HepG2 (cell line): ENCODE results near the gene LDLRAD4. TPM values are rescaled to one million over a fixed set of nuclear protein-coding genes. Genes with fewer than 3 reads are reported as not detected.
A peak's percentile ranks its signal among the peaks of the same experiment; 100 is the strongest.

Experiments
- ATAC-seq: fragments of 200-7000 bp; cut with Tn5 transposase; 3 replicates; pipeline ENCODE4 v1.9.1; 2020; ENCODE audit warnings: mild to moderate bottlenecking, moderate library complexity
- BruUV-seq: library from RNA; stranded (reverse); fragments of 400-500 nt; replicated peaks from 2 replicates; lab custom pipeline; 2021; lab: Mats Ljungman, UMichigan
- CTCF ChIA-PET: fragments of 300-600 bp; formaldehyde crosslinking; extraction: SDS; loops from one replicate; lab custom pipeline; 2021; ENCODE audit warnings: low total read pairs, inconsistent platforms, low intra/inter-chr PET ratio; lab: Yijun Ruan, JAX
- POLR2A ChIA-PET: fragments of 350-600 bp; sonication (Branson Sonifier 250); formaldehyde crosslinking; loops from one replicate; lab custom pipeline; 2020; ENCODE audit warnings: antibody characterized with exemption, inconsistent platforms; lab: Yijun Ruan, JAX
- DNase-seq: peaks from one replicate; pipeline ENCODE4 v3.0.0-alpha.2; 2015; ENCODE audit warnings: low spot score
- FAIRE-seq: peaks from 3 replicates; lab custom pipeline; 2011; peaks lifted over from hg19 to GRCh38; lab: Jason Lieb, UNC
- H2AFZ ChIP-seq: one replicate; pipeline ENCODE4 v1.6.1; 2011; ENCODE audit warnings: low read length, inconsistent platforms
- H3K27ac ChIP-seq: fragments of 300-600 bp; 3 replicates; pipeline ENCODE4 v1.8.0; 2011; ENCODE audit warnings: mixed run types, mild to moderate bottlenecking, mixed read lengths, low read length, inconsistent platforms; ENCODE audit not compliant: insufficient read depth; ENCODE audit errors: extremely low read length
- H3K27me3 ChIP-seq, 2 experiments: fragments of 200-600 bp in 1 of 2; 2 replicates in 1 of 2; 3 replicates in 1 of 2; pipeline versions ENCODE4 v1.6.0 to v1.8.0; 2011; ENCODE audit warnings: low read length in 2 of 2, mild to moderate bottlenecking in 2 of 2, moderate library complexity in 2 of 2, inconsistent platforms in 1 of 2; ENCODE audit not compliant: insufficient read depth in 2 of 2, control insufficient read depth in 1 of 2
- H3K36me3 ChIP-seq, 2 experiments: fragments of 200-600 bp in 1 of 2; replicated peaks in 1 of 2; 2 replicates in 1 of 2; 3 replicates in 1 of 2; pipeline versions ENCODE4 v1.5.1 to v1.8.0; 2011; ENCODE audit warnings: low read length in 2 of 2, inconsistent platforms in 1 of 2; ENCODE audit not compliant: insufficient read depth in 2 of 2, control insufficient read depth in 1 of 2
- H3K4me1 ChIP-seq: 2 replicates; pipeline ENCODE4 v1.5.1; 2012; ENCODE audit warnings: low read length, inconsistent platforms; ENCODE audit not compliant: insufficient read depth
- H3K4me2 ChIP-seq: 2 replicates; pipeline ENCODE4 v1.6.0; 2011; ENCODE audit warnings: low read depth, low read length, inconsistent platforms
- H3K4me3 ChIP-seq, 3 experiments: fragments of 200-600 bp in 1 of 3; sonication (generic), shearing (Covaris generic) in 1 of 3; replicated peaks in 1 of 3; 2 replicates each; pipeline ENCODE4 v1.5.1; 2011 to 2016; ENCODE audit warnings: low read length in 3 of 3, inconsistent platforms in 2 of 3, low read depth in 2 of 3, mild to moderate bottlenecking in 2 of 3, control low read depth in 1 of 3, mixed read lengths in 1 of 3; ENCODE audit not compliant: insufficient read depth in 1 of 3
- H3K79me2 ChIP-seq: one replicate; pipeline ENCODE4 v1.6.1; 2011; ENCODE audit warnings: low read length, inconsistent platforms; ENCODE audit not compliant: insufficient read depth
- H3K9ac ChIP-seq: 2 replicates; pipeline ENCODE4 v1.6.0; 2011; ENCODE audit warnings: mild to moderate bottlenecking, low read depth, low read length, inconsistent platforms; ENCODE audit not compliant: insufficient read depth
- H3K9me3 ChIP-seq: 2 replicates; pipeline ENCODE4 v1.5.1; 2012; ENCODE audit warnings: mild to moderate bottlenecking, low read length
- H4K20me1 ChIP-seq: 2 replicates; pipeline ENCODE4 v1.6.0; 2011; ENCODE audit warnings: inconsistent platforms, mild to moderate bottlenecking, low read length, moderate library complexity; ENCODE audit not compliant: insufficient read depth
- FIP1L1 ChIP-seq: fragments of 200-400 bp; formaldehyde crosslinking; IDR thresholded peaks from 2 replicates; pipeline ENCODE4 v1.6.1; 2018; ENCODE audit warnings: low read depth, mild to moderate bottlenecking, low read length, moderate library complexity, borderline replicate concordance; ENCODE audit not compliant: insufficient read depth
- HNRNPLL ChIP-seq: fragments of 200-400 bp; formaldehyde crosslinking; IDR thresholded peaks from 2 replicates; pipeline ENCODE4 v1.6.1; 2017; ENCODE audit warnings: mild to moderate bottlenecking, low read depth, low read length; ENCODE audit not compliant: poor library complexity, severe bottlenecking
- NFE2L2 ChIP-seq: fragments of 150-350 bp; IDR thresholded peaks from 2 replicates; pipeline ENCODE4 v1.6.1; 2014; ENCODE audit warnings: low read length
- TCF12 ChIP-seq, 2 experiments: fragments of 450-650 bp in 1 of 2; sonication (generic) in 1 of 2; formaldehyde crosslinking in 1 of 2; IDR thresholded peaks; 2 replicates each; pipeline versions ENCODE4 v1.6.1 to v1.8.0; 2017 to 2022; ENCODE audit warnings: antibody characterized with exemption in 1 of 2, mild to moderate bottlenecking in 1 of 2, missing genetic modification reagents in 1 of 2, moderate library complexity in 1 of 2
- ZFP90 ChIP-seq: sonication (generic); formaldehyde crosslinking; IDR thresholded peaks from 2 replicates; pipeline ENCODE4 v1.8.0; 2022; ENCODE audit warnings: missing genetic modification reagents, mild to moderate bottlenecking, inconsistent platforms, borderline replicate concordance
- ZNF460 ChIP-seq: sonication (generic); formaldehyde crosslinking; IDR thresholded peaks from 2 replicates; pipeline ENCODE4 v1.5.1; 2020; ENCODE audit warnings: missing genetic modification reagents, mild to moderate bottlenecking, borderline replicate concordance
- WGBS: methylation state at CpG from one replicate; pipeline ENCODE4 v1.1.6; 2017; ENCODE audit warnings: low lambda C conversion rate; 5-methylcytosine and 5-hydroxymethylcytosine counted together
- in situ Hi-C: cut with HindIII; loops from 2 replicates; pipeline ENCODE4 v1.10.0; 2017; ENCODE audit warnings: low pct_unique_long_range_greater_than_20kb; ENCODE audit not compliant: extremely low pct_ligation_motif_present
- intact Hi-C: fragments of 100-400 bp; cut with micrococcal nuclease; formaldehyde crosslinking; loops from one replicate; pipeline ENCODE4 v1.10.0; 2022; ENCODE audit not compliant: unreplicated experiment
- polyA plus RNA-seq, 8 experiments: library from polyadenylated mRNA; depleted of rRNA in 3 of 8; stranded (reverse) in 7 of 8; unstranded in 1 of 8; fragments of >200 nt; fragmentation: Illumina TruSeq in 4 of 8; extraction: Trizol in 4 of 8; gene quantifications; 2 replicates each; pipeline versions ENCODE4 v1.2.1 to v1.2.3, GENCODE V29; 2011 to 2016; ENCODE audit warnings: low read depth in 4 of 8, missing spikeins in 1 of 8, mixed read lengths in 1 of 8; ENCODE audit not compliant: insufficient read depth in 1 of 8
- total RNA-seq, 5 experiments: library from RNA; depleted of rRNA; stranded (reverse); fragments of >200 nt; fragmentation: Illumina TruSeq; extraction: Trizol; gene quantifications; 2 replicates each; pipeline ENCODE4 v1.2.3, GENCODE V29; 2016; ENCODE audit warnings: low read depth in 1 of 5
- TF ChIP-seq, protein P1 (sequence below): sonication (generic); formaldehyde crosslinking; IDR thresholded peaks from 2 replicates; pipeline ENCODE4 v1.4.0; 2020; ENCODE audit warnings: missing genetic modification reagents

The LDLRAD4 gene
- total and polyA plus RNA-seq, 2 of the 13 experiments (the other 11 are each of a cell fraction or from before 2014, with no cell fraction given): 13.6 to 20.9 TPM

DNA sequence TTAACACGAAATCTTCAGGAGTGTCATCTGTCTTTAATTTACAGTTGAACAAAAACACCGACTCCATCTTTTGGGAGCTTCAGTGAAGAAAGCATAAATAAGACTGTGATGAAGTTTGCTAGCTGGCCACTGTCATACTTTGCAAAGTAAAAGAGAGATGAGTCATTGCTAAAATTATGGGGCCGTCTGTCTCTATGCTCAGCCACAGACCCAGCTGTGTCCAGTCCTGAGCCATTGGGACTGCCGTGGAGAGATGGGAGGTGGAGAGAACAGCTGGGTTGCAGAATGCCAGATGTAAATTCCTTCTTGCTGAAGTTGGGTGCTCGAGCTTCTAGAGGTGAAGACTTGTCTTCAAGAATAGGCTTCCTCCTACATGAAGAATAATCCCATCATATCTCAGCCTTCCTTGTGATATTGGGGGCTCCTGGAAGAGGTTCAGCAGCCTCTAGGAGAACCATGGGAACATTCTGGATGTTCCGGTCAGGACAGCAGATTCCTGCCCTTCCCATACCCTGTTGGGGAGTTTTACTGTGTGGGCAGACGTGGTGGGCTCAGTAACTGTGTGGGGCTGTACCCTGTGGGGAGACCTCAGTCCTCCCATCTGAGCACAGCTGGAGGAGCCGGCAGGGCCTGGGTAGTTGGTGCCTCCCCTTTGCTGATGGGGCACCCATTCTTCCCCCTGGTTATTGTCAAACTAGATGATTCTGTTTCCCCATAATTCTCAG, 71.1 kb downstream of the LDLRAD4 start:
- Histone ChIP-seq H3K4me2 (no peak overlapping the region), H2AFZ (no peak overlapping the region), H3K36me3 (no peaks in the 10 kb centered on the region), H3K9me3 (no peaks in the 10 kb centered on the region), H3K27ac (no peak overlapping the region), H4K20me1 (no peaks in the 10 kb centered on the region), H3K9ac (no peak overlapping the region), H3K27me3 (no peaks in the 10 kb centered on the region), H3K79me2 (no peaks in the 10 kb centered on the region), H3K4me3 (no peak overlapping the region), H3K4me1 (peaks cover 9% of the 10 kb centered on the region; the same call in 1 of the 2 replicates)
- FAIRE-seq: no peak
- in situ Hi-C loops: no loop called here
- TF ChIP-seq TCF12 (IDR thresholded peaks at IDR 0.05) (no peak), TCF12 (CRISPR knock-in tag; IDR thresholded peaks at IDR 0.05) (no peak), NFE2L2 (no peak), FIP1L1 (no peak), ZFP90 (CRISPR knock-in tag) (no peak), ZNF460 (CRISPR knock-in tag) (no peak)
- TF ChIP-seq, protein P1, sequence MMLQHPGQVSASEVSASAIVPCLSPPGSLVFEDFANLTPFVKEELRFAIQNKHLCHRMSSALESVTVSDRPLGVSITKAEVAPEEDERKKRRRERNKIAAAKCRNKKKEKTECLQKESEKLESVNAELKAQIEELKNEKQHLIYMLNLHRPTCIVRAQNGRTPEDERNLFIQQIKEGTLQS (CRISPR knock-in tag): no peak
- POLR2A ChIA-PET: no interaction called here
- intact Hi-C loops: no loop called here
- ATAC-seq: no peak
- CTCF ChIA-PET: no interaction called here
- 95% methylated on average over 6 of the region's 8 CpGs for WGBS
- DNase-seq: no peak
- no TSS peak for BruUV-seq

DNA sequence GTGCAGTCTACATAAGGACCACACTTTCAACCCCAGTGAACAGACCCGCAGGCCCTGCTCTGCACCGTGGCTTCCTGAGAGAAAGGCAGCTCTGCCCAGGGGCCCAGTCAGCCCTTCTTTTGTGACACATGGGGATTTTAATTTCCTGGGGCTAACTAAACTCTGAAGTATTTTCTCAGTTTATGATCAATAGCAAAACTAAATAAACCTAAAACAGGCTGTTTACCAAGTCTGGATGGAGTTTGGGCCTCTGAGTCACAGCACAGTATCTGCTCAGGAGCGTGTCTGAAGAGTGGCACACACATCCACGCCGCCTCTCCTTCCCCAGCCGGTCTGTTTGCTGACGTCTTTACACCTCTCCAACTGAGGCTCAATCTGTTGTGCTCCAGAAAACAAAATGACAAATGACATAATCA, 72.3 kb downstream of the LDLRAD4 start:
- CTCF ChIA-PET: no interaction called here
- WGBS: 90% methylated on average over 7 of the region's 7 CpGs
- intact Hi-C loops: no loop called here
- no peaks in the 10 kb centered on the region for H4K20me1 ChIP-seq
- peak; percentile 47; the same call in 2 of the 3 replicates for ATAC-seq
- in situ Hi-C loops: no loop called here
- H3K9me3 ChIP-seq: no peaks in the 10 kb centered on the region
- no peak overlapping the region for H2AFZ ChIP-seq
- peaks cover 9% of the 10 kb centered on the region; the same call in 1 of the 2 replicates for H3K4me1 ChIP-seq
- DNase-seq: no peak
- no peak overlapping the region for H3K4me3 ChIP-seq
- no peak overlapping the region for H3K27ac ChIP-seq
- H3K9ac ChIP-seq: peak overlapping the region; percentile 10; the same call in 1 of the 2 replicates
- no peaks in the 10 kb centered on the region for H3K79me2 ChIP-seq
- no TSS peak for BruUV-seq
- no peak for FAIRE-seq
- POLR2A ChIA-PET: no interaction called here
- no peak for TF ChIP-seq HNRNPLL
- H3K36me3 ChIP-seq: no peaks in the 10 kb centered on the region
- H3K4me2 ChIP-seq: no peak overlapping the region
- H3K27me3 ChIP-seq: no peaks in the 10 kb centered on the region
